Skeletal muscle satellite cell (primary cell): Measurements from ENCODE around the gene LHX3.

Experiments used
- H3K27me3 ChIP-seq: 2 replicates; pipeline ENCODE4 v1.7.0; 2013; ENCODE audit warnings: low read length; ENCODE audit not compliant: control insufficient read depth, insufficient read depth
- H3K36me3 ChIP-seq: 2 replicates; pipeline ENCODE4 v1.7.0; 2013; ENCODE audit warnings: mild to moderate bottlenecking, control low read depth, low read length; ENCODE audit not compliant: insufficient read depth
- H3K4me1 ChIP-seq: 2 replicates; pipeline ENCODE4 v1.7.0; 2013; ENCODE audit warnings: low read length; ENCODE audit not compliant: control insufficient read depth, insufficient read depth
- H3K4me2 ChIP-seq: 2 replicates; pipeline ENCODE4 v1.7.0; 2013; ENCODE audit warnings: mild to moderate bottlenecking, low read length
- H3K4me3 ChIP-seq: 2 replicates; pipeline ENCODE4 v1.7.0; 2013; ENCODE audit warnings: low read length
- H3K9ac ChIP-seq: 2 replicates; pipeline ENCODE4 v1.7.0; 2013; ENCODE audit warnings: mild to moderate bottlenecking, low read depth, low read length, moderate library complexity
- H3K9me3 ChIP-seq: replicated peaks from 2 replicates; pipeline ENCODE4 v1.7.0; 2013; ENCODE audit warnings: mild to moderate bottlenecking, control low read depth, low read length

LHX3 gene

GRCh38 chr9:136210276-136210675 is 5.3 kb upstream of the LHX3 start:
- peaks cover 4% of the 10 kb centered on the region for H3K27me3 ChIP-seq
- no peak overlapping the region for H3K4me2 ChIP-seq
- H3K4me3 ChIP-seq: no peak overlapping the region
- peaks cover 21% of the 10 kb centered on the region for H3K36me3 ChIP-seq
- no peak overlapping the region for H3K9ac ChIP-seq
- H3K9me3 ChIP-seq: no peaks in the 10 kb centered on the region
- no peaks in the 10 kb centered on the region for H3K4me1 ChIP-seq

- Histone ChIP-seq H3K9me3 (no peaks in the 10 kb centered on the region), H3K27me3 (peaks cover 7% of the 10 kb centered on the region), H3K36me3 (peaks cover 18% of the 10 kb centered on the region), H3K9ac (no peak overlapping the region), H3K4me1 (no peaks in the 10 kb centered on the region), H3K4me2 (no peak overlapping the region), H3K4me3 (no peak overlapping the region)
These were observed 4.9 kb upstream of the LHX3 start for GRCh38 chr9:136209786-136210185.

- no peaks in the 10 kb centered on the region for H3K4me1 ChIP-seq
- peaks cover 12% of the 10 kb centered on the region for H3K36me3 ChIP-seq
- no peaks in the 10 kb centered on the region for H3K9me3 ChIP-seq
- no peak overlapping the region for H3K4me2 ChIP-seq
- peaks cover 12% of the 10 kb centered on the region for H3K27me3 ChIP-seq
- H3K9ac ChIP-seq: no peak overlapping the region
- H3K4me3 ChIP-seq: no peak overlapping the region
These were observed 4.3 kb upstream of the LHX3 start for GRCh38 chr9:136209232-136209631.

- no peak overlapping the region for H3K9ac ChIP-seq
- peaks cover 7% of the 10 kb centered on the region for H3K36me3 ChIP-seq
These were observed 3.7 kb upstream of the LHX3 start for GRCh38 chr9:136208675-136209074.

GRCh38 chr9:136207616-136208015 is 2.7 kb upstream of the LHX3 start:
- peaks cover 26% of the 10 kb centered on the region for H3K27me3 ChIP-seq
- H3K9ac ChIP-seq: no peak overlapping the region
- H3K4me2 ChIP-seq: no peak overlapping the region
- peaks cover 5% of the 10 kb centered on the region for H3K36me3 ChIP-seq
- H3K9me3 ChIP-seq: no peaks in the 10 kb centered on the region
- H3K4me1 ChIP-seq: no peaks in the 10 kb centered on the region
- no peak overlapping the region for H3K4me3 ChIP-seq

More at GRCh38 chr9:136208675-136209074, 3.7 kb upstream of the LHX3 start:
- Histone ChIP-seq H3K4me1 (no peaks in the 10 kb centered on the region), H3K9me3 (no peaks in the 10 kb centered on the region), H3K4me2 (no peak overlapping the region), H3K27me3 (peaks cover 18% of the 10 kb centered on the region), H3K4me3 (no peak overlapping the region)

GRCh38 chr9:136206602-136207275 is 1.8 kb upstream of the LHX3 start:
- Histone ChIP-seq H3K9ac (no peak overlapping the region), H3K4me3 (no peak overlapping the region), H3K27me3 (peaks cover 34% of the 10 kb centered on the region), H3K36me3 (peaks cover 5% of the 10 kb centered on the region), H3K9me3 (no peaks in the 10 kb centered on the region), H3K4me1 (no peaks in the 10 kb centered on the region), H3K4me2 (no peak overlapping the region)

GRCh38 chr9:136205707-136205992 is 722 bp upstream of the LHX3 start:
- peaks cover 5% of the 10 kb centered on the region for H3K36me3 ChIP-seq
- H3K27me3 ChIP-seq: peaks cover 45% of the 10 kb centered on the region
- no peak overlapping the region for H3K9ac ChIP-seq
- no peak overlapping the region for H3K4me2 ChIP-seq
- no peak overlapping the region for H3K4me3 ChIP-seq
- H3K4me1 ChIP-seq: no peaks in the 10 kb centered on the region
- H3K9me3 ChIP-seq: no peaks in the 10 kb centered on the region

- Histone ChIP-seq H3K27me3 (peaks cover 58% of the 10 kb centered on the region), H3K4me2 (no peak overlapping the region), H3K36me3 (peaks cover 5% of the 10 kb centered on the region), H3K4me1 (no peaks in the 10 kb centered on the region), H3K9me3 (no peaks in the 10 kb centered on the region), H3K9ac (no peak overlapping the region), H3K4me3 (no peak overlapping the region)
These were observed 653 bp downstream of the LHX3 start for GRCh38 chr9:136204145-136204805.

GRCh38 chr9:136203408-136204144 is 1.4 kb downstream of the LHX3 start:
- H3K27me3 ChIP-seq: peaks cover 59% of the 10 kb centered on the region
- no peak overlapping the region for H3K4me3 ChIP-seq
- no peaks in the 10 kb centered on the region for H3K4me1 ChIP-seq
- H3K9me3 ChIP-seq: no peaks in the 10 kb centered on the region
- H3K36me3 ChIP-seq: peaks cover under 1% of the 10 kb centered on the region
- H3K9ac ChIP-seq: no peak overlapping the region
- H3K4me2 ChIP-seq: no peak overlapping the region

- Histone ChIP-seq H3K36me3 (no peaks in the 10 kb centered on the region), H3K27me3 (peaks cover 67% of the 10 kb centered on the region), H3K4me1 (no peaks in the 10 kb centered on the region), H3K4me3 (no peak overlapping the region), H3K4me2 (no peak overlapping the region), H3K9me3 (no peaks in the 10 kb centered on the region), H3K9ac (no peak overlapping the region)
These were observed 2.2 kb downstream of the LHX3 start for GRCh38 chr9:136202454-136203407.
